IMR-90 (cell line): ENCODE measurements around the gene USP32. TPM values are rescaled to one million over a fixed set of nuclear protein-coding genes. Genes with fewer than 3 reads are reported as not detected.

Source experiments
- ATAC-seq: fragments of 200-7000 bp; cut with Tn5 transposase; 2 replicates; pipeline ENCODE4 v1.9.1; 2020; ENCODE audit warnings: low read depth, mild to moderate bottlenecking, moderate library complexity
- BruUV-seq: library from RNA; stranded (reverse); fragments of 400-500 nt; replicated peaks from 2 replicates; lab custom pipeline; 2021; lab: Mats Ljungman, UMichigan
- CTCF ChIA-PET: fragments of 300-600 bp; formaldehyde crosslinking; extraction: SDS; loops from one replicate; lab custom pipeline; 2021; ENCODE audit warnings: antibody characterized with exemption; lab: Yijun Ruan, JAX
- POLR2A ChIA-PET: fragments of 300-600 bp; sonication (Branson Sonifier 250); formaldehyde crosslinking; loops from one replicate; lab custom pipeline; 2022; ENCODE audit warnings: antibody characterized with exemption; ENCODE audit not compliant: unreplicated experiment; lab: Charles Lee
- DNase-seq: peaks from one replicate; pipeline ENCODE4 v3.0.0; 2013
- H2AFZ ChIP-seq: replicated peaks from 2 replicates; pipeline ENCODE3; 2013; ENCODE audit warnings: low read length, mild to moderate bottlenecking; ENCODE audit not compliant: poor library complexity
- H2AK5ac ChIP-seq: 2 replicates; pipeline ENCODE4 v1.6.1; 2013; ENCODE audit warnings: low read depth, low read length, inconsistent platforms
- H2AK9ac ChIP-seq: replicated peaks from 2 replicates; pipeline ENCODE3; 2013; ENCODE audit warnings: mild to moderate bottlenecking, low read depth, low read length, moderate library complexity; ENCODE audit not compliant: poor library complexity
- H2BK120ac ChIP-seq: 2 replicates; pipeline ENCODE4 v1.6.1; 2013; ENCODE audit warnings: low read depth, low read length, inconsistent platforms
- H2BK15ac ChIP-seq: 3 replicates; pipeline ENCODE4 v1.6.1; 2013; ENCODE audit warnings: low read depth, low read length, inconsistent platforms
- H2BK20ac ChIP-seq: 2 replicates; pipeline ENCODE4 v1.6.1; 2013; ENCODE audit warnings: low read depth, mild to moderate bottlenecking, inconsistent platforms, low read length, moderate library complexity
- H2BK5ac ChIP-seq: 2 replicates; pipeline ENCODE4 v1.6.1; 2013; ENCODE audit warnings: mild to moderate bottlenecking, low read depth, low read length, inconsistent platforms; ENCODE audit not compliant: poor library complexity, severe bottlenecking
- H3K14ac ChIP-seq: replicated peaks from 2 replicates; pipeline ENCODE4 v1.6.1; 2013; ENCODE audit warnings: low read depth, low read length, inconsistent platforms
- H3K18ac ChIP-seq: 2 replicates; pipeline ENCODE4 v1.6.1; 2013; ENCODE audit warnings: low read depth, low read length, control low read depth
- H3K23ac ChIP-seq: 2 replicates; pipeline ENCODE4 v1.6.1; 2013; ENCODE audit warnings: low read depth, low read length, inconsistent platforms
- H3K27ac ChIP-seq: 2 replicates; pipeline ENCODE4 v1.5.1; 2013; ENCODE audit warnings: mild to moderate bottlenecking, control low read depth, low read length; ENCODE audit not compliant: insufficient read depth
- H3K27me3 ChIP-seq: 2 replicates; pipeline ENCODE4 v1.6.1; 2013; ENCODE audit warnings: low read length; ENCODE audit not compliant: control insufficient read depth, insufficient read depth
- H3K36me3 ChIP-seq: 2 replicates; pipeline ENCODE4 v1.6.1; 2013; ENCODE audit warnings: low read length, mixed read lengths; ENCODE audit not compliant: control insufficient read depth, insufficient read depth
- H3K4ac ChIP-seq: 2 replicates; pipeline ENCODE4 v1.6.1; 2013; ENCODE audit warnings: low read depth, low read length, inconsistent platforms
- H3K4me1 ChIP-seq: 2 replicates; pipeline ENCODE4 v1.6.1; 2013; ENCODE audit warnings: low read length, mixed read lengths; ENCODE audit not compliant: control insufficient read depth, insufficient read depth
- H3K4me2 ChIP-seq: 2 replicates; pipeline ENCODE4 v1.6.1; 2013; ENCODE audit warnings: low read depth, mild to moderate bottlenecking, control low read depth, low read length, moderate library complexity
- H3K4me3 ChIP-seq: 2 replicates; pipeline ENCODE4 v1.5.1; 2013; ENCODE audit warnings: low read depth, mild to moderate bottlenecking, control low read depth, low read length, moderate library complexity; ENCODE audit not compliant: insufficient read depth
- H3K56ac ChIP-seq: 2 replicates; pipeline ENCODE4 v1.6.1; 2013; ENCODE audit warnings: low read length, inconsistent platforms; ENCODE audit not compliant: insufficient read depth; ENCODE audit errors: extremely low read depth
- H3K79me1 ChIP-seq, 2 experiments: 2 replicates each; pipeline ENCODE4 v1.6.1; 2013; ENCODE audit warnings: low read length in 2 of 2, inconsistent platforms in 1 of 2, low read depth in 1 of 2
- H3K9ac ChIP-seq: 2 replicates; pipeline ENCODE4 v1.6.1; 2013; ENCODE audit warnings: low read depth, low read length, control low read depth
- H3K9me1 ChIP-seq: 2 replicates; pipeline ENCODE4 v1.6.1; 2013; ENCODE audit warnings: low read length, inconsistent platforms; ENCODE audit not compliant: insufficient read depth
- H3K9me3 ChIP-seq: 2 replicates; pipeline ENCODE4 v1.6.1; 2013; ENCODE audit warnings: low read length; ENCODE audit not compliant: control insufficient read depth, insufficient read depth
- H4K20me1 ChIP-seq: 2 replicates; pipeline ENCODE4 v1.6.1; 2013; ENCODE audit warnings: low read length, inconsistent platforms; ENCODE audit not compliant: insufficient read depth
- H4K5ac ChIP-seq: 2 replicates; pipeline ENCODE4 v1.6.1; 2013; ENCODE audit warnings: mild to moderate bottlenecking, low read depth, low read length, control low read depth
- H4K8ac ChIP-seq, 2 experiments: 2 replicates each; pipeline ENCODE4 v1.6.1; 2013; ENCODE audit warnings: low read depth in 2 of 2, low read length in 2 of 2, control low read depth in 1 of 2, inconsistent platforms in 1 of 2
- H4K91ac ChIP-seq: 2 replicates; pipeline ENCODE4 v1.6.1; 2013; ENCODE audit warnings: low read depth, low read length, inconsistent platforms; ENCODE audit not compliant: insufficient read depth
- BHLHE40 ChIP-seq: fragments of 150-350 bp; IDR thresholded peaks from 2 replicates; pipeline ENCODE4 v1.6.1; 2016; ENCODE audit warnings: mild to moderate bottlenecking, low read depth, low read length
- CEBPB ChIP-seq: IDR thresholded peaks from 2 replicates; pipeline ENCODE4 v1.6.1; 2012; ENCODE audit warnings: low read depth, low read length, improper control_type of control experiment
- CHD1 ChIP-seq: IDR thresholded peaks from 2 replicates; pipeline ENCODE4 v1.6.1; 2012; ENCODE audit warnings: low read depth, low read length, improper control_type of control experiment
- CTCF ChIP-seq: conservative IDR thresholded peaks from 2 replicates; pipeline ENCODE4 v1.5.1; 2012; ENCODE audit warnings: mild to moderate bottlenecking, low read depth, low read length, improper control_type of control experiment
- ELK1 ChIP-seq: fragments of 150-350 bp; IDR thresholded peaks from 2 replicates; pipeline ENCODE4 v1.6.1; 2016; ENCODE audit warnings: low read depth, mild to moderate bottlenecking, low read length, moderate library complexity, borderline replicate concordance
- FOS ChIP-seq: fragments of 150-350 bp; IDR thresholded peaks from 2 replicates; pipeline ENCODE4 v1.6.1; 2016; ENCODE audit warnings: low read depth, low read length
- MAFK ChIP-seq: IDR thresholded peaks from 2 replicates; pipeline ENCODE4 v1.6.1; 2012; ENCODE audit warnings: low read depth, low read length, improper control_type of control experiment
- MAZ ChIP-seq: IDR thresholded peaks from 2 replicates; pipeline ENCODE4 v1.6.1; 2012; ENCODE audit warnings: low read depth, mild to moderate bottlenecking, low read length, improper control_type of control experiment, moderate library complexity, borderline replicate concordance
- MXI1 ChIP-seq: IDR thresholded peaks from 2 replicates; pipeline ENCODE4 v1.6.1; 2012; ENCODE audit warnings: low read depth, mild to moderate bottlenecking, low read length, moderate library complexity, borderline replicate concordance
- NFE2L2 ChIP-seq: fragments of 150-350 bp; IDR thresholded peaks from 2 replicates; pipeline ENCODE4 v1.6.1; 2016; ENCODE audit warnings: low read depth, mild to moderate bottlenecking, low read length
- POLR2A ChIP-seq: IDR thresholded peaks from 2 replicates; pipeline ENCODE4 v1.6.1; 2012; ENCODE audit warnings: mild to moderate bottlenecking, low read depth, low read length
- RAD21 ChIP-seq: IDR thresholded peaks from 2 replicates; pipeline ENCODE4 v1.6.1; 2012; ENCODE audit warnings: low read length, improper control_type of control experiment
- RCOR1 ChIP-seq: IDR thresholded peaks from 2 replicates; pipeline ENCODE4 v1.6.1; 2012; ENCODE audit warnings: mild to moderate bottlenecking, low read length, improper control_type of control experiment; ENCODE audit not compliant: insufficient replicate concordance
- RFX5 ChIP-seq: IDR thresholded peaks from 2 replicates; pipeline ENCODE4 v1.8.0; 2012; ENCODE audit warnings: low read depth, mild to moderate bottlenecking, low read length, moderate library complexity
- USF2 ChIP-seq: fragments of 150-350 bp; IDR thresholded peaks from 2 replicates; pipeline ENCODE4 v1.6.1; 2017; ENCODE audit warnings: mild to moderate bottlenecking, antibody characterized with exemption, low read length, low read depth
- WGBS, 2 experiments: methylation state at CpG; one replicate each; pipeline versions ENCODE4 v1.1.5 to v1.1.7; 2013; ENCODE audit warnings: missing lambda C conversion rate in 2 of 2; ENCODE audit not compliant: insufficient read length in 1 of 2; ENCODE audit errors: extremely low coverage in 2 of 2; 5-methylcytosine and 5-hydroxymethylcytosine counted together
- dilution Hi-C: fragments of 300-500 bp; cut with HindIII; formaldehyde crosslinking; loops from one replicate; pipeline ENCODE4 v1.14.3; 2018; ENCODE audit warnings: low sequenced_read_pairs; ENCODE audit not compliant: unreplicated experiment
- in situ Hi-C: fragments of 300-500 bp; cut with MboI; formaldehyde crosslinking; loops from 3 replicates; pipeline ENCODE4 v1.14.3; 2019; ENCODE audit warnings: low sequenced_read_pairs, inconsistent platforms, mixed read lengths
- intact Hi-C: fragments of 100-400 bp; cut with micrococcal nuclease; formaldehyde crosslinking; loops from 2 replicates; pipeline ENCODE4 v1.10.0; 2022
- polyA plus RNA-seq, 3 experiments: library from polyadenylated mRNA; depleted of rRNA; stranded (reverse); fragments of >200 nt; gene quantifications; 2 replicates each; pipeline ENCODE4 v1.2.3, GENCODE V29; 2012; ENCODE audit warnings: low replicate concordance in 1 of 3
- total RNA-seq: library from RNA; depleted of rRNA; stranded (reverse); fragments of >200 nt; gene quantifications from 2 replicates; pipeline ENCODE4 v1.2.3, GENCODE V29; 2012

Gene USP32
- total and polyA plus RNA-seq, 2 of the 4 experiments (the other 2 are of a cell fraction) = 16.8 to 46.8 TPM

GRCh38 chr17:60335289-60335688 lies 56.6 kb downstream of the USP32 start:
- TF ChIP-seq ELK1 (no peak), BHLHE40 (no peak), MXI1 (no peak), MAFK (no peak), MAZ (no peak), USF2 (no peak), RCOR1 (no peak), CTCF (no peak), NFE2L2 (no peak), CEBPB (no peak), POLR2A (no peak), FOS (no peak), RFX5 (no peak), CHD1 (no peak), RAD21 (no peak)
- Histone ChIP-seq H2AFZ (no peak overlapping the region), H2AK5ac (no peak overlapping the region), H2BK5ac (no peak overlapping the region), H4K91ac (no peak overlapping the region), H4K20me1 (peaks cover 23% of the 10 kb centered on the region; the same call in 1 of the 2 replicates), H3K23ac (no peak overlapping the region), H3K56ac (no peak overlapping the region; the same call in 1 of the 2 replicates), H2AK9ac (no peak overlapping the region), H3K18ac (no peak overlapping the region), H3K4me1 (peaks cover 6% of the 10 kb centered on the region; the same call in 1 of the 2 replicates), H3K36me3 (peaks cover 5% of the 10 kb centered on the region; the same call in 1 of the 2 replicates), H4K5ac (no peak overlapping the region), H3K9ac (no peak overlapping the region), H3K4me3 (no peak overlapping the region), H3K4ac (no peak overlapping the region), H2BK120ac (no peak overlapping the region), H3K9me1 (peaks cover 3% of the 10 kb centered on the region; the same call in 1 of the 2 replicates), H4K8ac (no peak overlapping the region), H3K27me3 (no peaks in the 10 kb centered on the region), H3K27ac (no peak overlapping the region), H3K9me3 (no peaks in the 10 kb centered on the region), H3K14ac (no peak overlapping the region), H2BK20ac (no peak overlapping the region), H2BK15ac (no peak overlapping the region), H3K4me2 (no peak overlapping the region), H3K79me1 (peaks cover 27 to 55% of the 10 kb centered on the region in 2 experiments)
- BruUV-seq = no TSS peak
- in situ Hi-C loops = no loop called here
- ChIA-PET CTCF (interaction anchor here (0.6 kb wide), 1 partner anchor 9 kb away, joined by 4 read pairs; no protein-coding TSS in a partner anchor), POLR2A (no interaction called here)
- ATAC-seq (no peak), DNase-seq (no peak)
- no CpG with 5 or more reads among the region's 2 CpGs for WGBS, 2 experiments
- dilution Hi-C loops = no loop called here
- intact Hi-C loops = no loop called here
